Head of caudate nucleus (tissue), 42 donors: ENCODE measurements around the gene PDE4B.

Source experiments
- DNase-seq, 42 donors: peaks; one replicate each; pipeline versions ENCODE4 v3.0.0 to v3.0.0-alpha.2; 2020 to 2021; ENCODE audit warnings: mixed read lengths in 7 of 42
- intact Hi-C: fragments of 100-400 bp; cut with DNase I; formaldehyde crosslinking; loops from one replicate; pipeline ENCODE4 v1.15.0; 2022

The PDE4B gene

DNA sequence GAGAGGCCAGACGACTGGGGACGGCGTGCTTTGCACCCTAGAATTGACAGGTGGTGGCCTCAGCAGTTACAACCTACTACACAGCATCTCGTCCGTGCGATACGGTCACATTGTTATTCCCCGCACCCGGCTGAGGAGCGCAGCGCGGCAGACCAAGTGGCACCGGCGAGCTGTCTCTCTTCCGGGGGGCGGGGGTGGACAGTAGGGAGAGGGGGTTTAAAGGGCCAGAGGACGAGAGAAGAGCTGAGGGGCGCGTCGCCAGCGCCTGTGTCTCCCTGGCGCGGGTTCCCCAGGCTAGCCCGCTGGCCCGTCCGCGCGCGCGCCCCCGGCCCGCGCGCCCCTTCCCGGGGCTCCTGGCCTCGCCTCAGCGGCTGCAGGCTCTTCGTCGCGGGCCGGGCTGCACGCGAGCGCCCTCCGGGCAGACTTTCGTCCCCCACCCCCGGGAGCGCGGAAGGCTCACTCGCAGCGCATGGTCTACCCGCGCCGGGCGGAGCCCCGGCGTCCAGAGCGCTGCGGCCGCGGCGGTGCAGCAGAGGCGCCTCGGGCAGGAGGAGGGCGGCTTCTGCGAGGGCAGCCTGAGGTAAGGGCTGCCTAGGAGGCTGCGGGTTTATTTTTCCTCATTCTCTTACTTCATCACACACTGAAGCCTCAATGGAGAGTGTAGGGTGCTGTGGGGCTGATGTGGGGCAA lies at the start of gene PDE4B:
PDE4B (plus strand) TSS at position 227 of the 690 bp plus-strand sequence.
- DNase-seq = peak in 36 of 42 donors; percentile 3 to 60 (median 29)
- intact Hi-C loops = no loop called here

DNA sequence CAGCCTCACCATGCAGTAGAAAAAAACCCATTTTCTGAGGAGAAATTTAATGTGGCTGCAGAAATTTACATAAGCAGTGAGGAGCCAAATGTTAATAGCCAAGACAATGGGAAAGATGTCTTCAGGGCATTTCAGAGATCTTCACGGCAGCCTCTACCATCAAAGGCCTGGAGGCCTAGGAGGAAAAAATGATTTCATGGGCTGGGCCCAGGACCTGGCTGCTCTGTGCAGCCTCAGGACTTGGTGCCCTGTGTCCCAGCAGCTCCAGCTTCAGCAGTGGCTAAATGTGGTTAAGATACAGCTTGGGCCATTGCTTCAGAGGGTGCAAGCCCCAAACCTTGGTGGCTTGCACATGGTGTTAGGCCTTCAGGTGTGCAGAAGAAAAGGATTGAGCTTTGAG lies 48.0 kb upstream of the PDE4B start:
- intact Hi-C loops = no loop called here
- DNase-seq = no peak

- intact Hi-C loops = no loop called here
- peak in 2 of 42 donors; percentile 2 to 10 for DNase-seq
These were observed 40.7 kb upstream of the PDE4B start for GRCh38 chr1:65751961-65752360.

DNA sequence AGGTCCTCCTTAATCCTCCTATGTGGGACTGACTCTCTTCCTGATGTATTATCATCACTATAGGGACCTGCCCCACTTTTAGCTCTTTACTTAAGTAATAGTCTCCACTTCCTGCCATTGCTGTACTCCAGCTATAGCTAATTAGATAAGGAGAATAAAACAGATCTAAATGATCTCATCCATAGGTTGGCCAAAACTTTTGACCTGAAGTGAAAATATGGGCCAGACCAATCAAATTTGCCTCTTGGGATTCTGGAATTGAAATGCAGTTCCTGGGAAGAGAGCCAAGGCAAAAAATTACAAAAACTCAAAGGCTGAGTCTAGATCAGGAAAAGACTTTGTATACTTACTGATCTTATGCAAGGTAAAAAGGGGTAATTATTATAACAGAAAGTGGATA lies 36.1 kb upstream of the PDE4B start:
- DNase-seq = no peak
- intact Hi-C loops = no loop called here

- intact Hi-C loops = no loop called here
- DNase-seq = no peak
These were observed 35.2 kb upstream of the PDE4B start for GRCh38 chr1:65757531-65757930.

GRCh38 chr1:65758128-65758527 lies 34.6 kb upstream of the PDE4B start:
- DNase-seq = no peak
- intact Hi-C loops = no loop called here

DNA sequence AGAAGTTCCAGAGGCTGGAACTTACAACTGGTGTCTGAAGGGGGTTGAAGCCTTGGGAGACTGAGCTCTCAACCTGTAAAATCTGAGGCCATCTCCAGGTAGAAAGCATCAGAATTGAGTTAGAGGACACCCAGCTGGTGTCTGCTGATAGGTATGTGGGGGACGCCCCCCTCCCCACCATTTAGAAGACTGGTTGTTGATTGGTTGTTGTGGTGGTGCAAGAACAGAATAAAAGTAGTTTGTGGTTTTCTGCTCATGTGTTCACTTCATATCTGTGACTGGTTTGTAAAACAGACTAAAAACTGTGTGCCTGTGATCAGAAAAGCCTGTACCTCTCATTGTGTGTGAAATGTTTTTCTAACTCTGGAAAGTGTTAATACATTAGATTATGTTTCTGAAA lies 33.2 kb upstream of the PDE4B start:
- DNase-seq = no peak
- intact Hi-C loops = no loop called here

DNA sequence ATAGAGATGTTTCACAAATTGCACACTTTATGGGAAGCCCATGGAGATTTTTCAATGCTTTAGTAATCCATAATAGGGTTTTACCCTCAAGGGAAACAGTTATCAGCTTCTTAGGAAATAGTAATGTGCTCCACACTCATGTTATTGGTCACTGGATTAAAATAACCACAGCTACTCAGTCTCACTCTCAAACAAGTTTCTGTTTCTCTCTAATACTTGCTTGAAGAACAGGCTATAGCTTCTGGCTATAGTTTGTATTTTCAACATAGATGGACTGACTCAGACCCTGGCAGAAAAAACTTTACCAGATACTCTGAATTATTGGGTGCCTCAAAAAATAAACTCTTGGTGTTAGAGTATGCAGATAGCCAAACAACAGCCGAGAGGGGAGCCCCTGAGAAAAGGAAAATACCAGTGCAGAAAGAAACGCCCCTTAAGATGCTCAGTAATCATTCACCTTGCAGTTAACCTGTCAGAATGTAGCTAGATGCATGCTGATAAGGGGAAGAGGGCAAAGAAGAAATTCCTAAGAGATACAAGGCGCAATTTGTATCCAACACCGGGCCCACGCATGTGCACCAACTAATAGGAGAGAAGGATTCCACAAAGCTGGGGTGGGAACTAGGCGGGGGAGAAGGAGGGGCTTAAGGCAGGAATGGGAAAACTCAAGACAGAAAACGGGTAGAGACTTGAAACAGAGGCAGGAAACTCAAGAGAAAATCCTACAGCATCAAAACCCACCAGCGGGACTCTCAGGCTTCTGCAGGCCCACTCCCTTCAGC lies 30.4 kb upstream of the PDE4B start:
- no peak for DNase-seq

DNA sequence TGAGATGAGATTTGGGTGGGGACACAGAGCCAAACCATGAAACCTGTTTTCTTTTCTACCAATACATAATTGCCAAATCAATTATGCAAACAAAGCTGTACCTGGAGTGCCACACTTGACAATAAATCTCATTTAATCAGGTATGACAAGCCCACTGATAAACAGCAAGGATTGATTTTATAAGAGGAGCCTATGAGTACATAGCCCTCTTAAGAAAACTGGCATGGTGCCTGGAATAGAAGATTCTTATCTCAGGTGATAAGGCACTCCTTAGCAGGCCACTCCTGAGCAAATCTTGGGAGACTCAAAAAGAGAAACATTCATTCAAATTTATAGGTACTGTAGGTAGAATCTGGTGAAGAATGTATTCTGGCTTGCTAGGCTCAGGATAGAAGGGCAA lies 28.6 kb upstream of the PDE4B start:
- DNase-seq = no peak
- intact Hi-C loops = no loop called here

More for the DNA sequence above, 30.4 kb upstream of the PDE4B start:
- intact Hi-C loops = no loop called here

DNA sequence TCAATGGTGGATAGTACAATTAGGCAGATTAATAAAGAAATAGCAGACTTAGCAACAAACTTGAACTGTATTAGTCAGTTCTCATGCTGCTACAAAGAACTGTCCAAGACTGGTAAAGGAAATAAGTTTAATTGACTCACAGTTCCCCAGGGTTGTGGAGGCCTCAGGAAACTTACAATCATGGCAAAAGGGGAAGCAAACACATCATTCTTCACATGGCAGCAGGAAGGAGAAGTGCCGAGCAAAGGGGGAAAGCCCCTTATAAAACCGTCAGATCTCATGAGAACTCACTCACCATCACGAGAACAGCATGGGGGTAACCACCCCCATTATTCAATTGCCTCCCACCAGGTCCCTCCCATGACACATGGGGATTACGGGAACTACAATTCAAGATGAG lies 27.1 kb upstream of the PDE4B start:
- intact Hi-C loops = no loop called here
- no peak for DNase-seq

- no peak for DNase-seq
- intact Hi-C loops = no loop called here
These were observed 23.1 kb upstream of the PDE4B start for GRCh38 chr1:65769636-65770035.

DNA sequence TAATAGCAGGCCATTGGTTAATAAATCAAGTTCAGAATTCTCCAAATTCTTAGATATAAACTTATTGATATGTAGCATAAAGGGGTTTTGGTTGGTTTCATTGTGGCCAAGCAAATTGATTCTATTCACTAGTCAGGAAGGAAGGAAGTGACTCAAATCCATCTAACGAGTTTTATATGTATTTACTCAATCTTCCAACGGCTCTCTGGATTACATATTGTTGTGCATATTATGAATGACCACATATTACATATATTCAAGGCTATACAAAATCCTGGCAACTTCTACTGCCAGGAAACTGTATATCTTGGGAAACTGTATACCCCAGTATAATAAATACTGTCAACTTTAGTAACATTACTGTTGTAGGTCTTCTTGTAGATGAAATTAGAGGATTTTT lies 20.1 kb upstream of the PDE4B start:
- intact Hi-C loops = no loop called here
- no peak for DNase-seq

- DNase-seq = no peak
- intact Hi-C loops = no loop called here
These were observed 19.1 kb upstream of the PDE4B start for GRCh38 chr1:65773391-65774123.

DNA sequence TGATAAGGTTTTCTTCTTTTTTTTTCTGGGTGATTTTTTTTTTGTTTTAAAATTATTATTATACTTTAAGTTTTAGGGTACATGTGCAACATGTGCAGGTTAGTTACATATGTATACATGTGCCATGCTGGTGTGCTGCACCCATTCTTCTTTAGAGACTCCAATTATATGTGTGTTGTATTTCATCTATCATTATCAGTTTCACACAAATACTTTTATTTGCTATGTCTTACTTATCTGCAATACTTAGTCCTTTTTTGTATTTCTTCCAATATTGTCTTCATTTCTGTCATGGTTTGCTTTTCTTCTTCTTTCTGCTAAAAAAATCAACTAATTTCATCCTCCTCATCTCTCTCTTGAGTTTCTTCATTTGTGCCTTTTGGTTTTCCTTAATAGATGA lies 3.9 kb upstream of the PDE4B start:
- intact Hi-C loops = no loop called here

GRCh38 chr1:65791396-65791795 lies 1.3 kb upstream of the PDE4B start:
- intact Hi-C loops = no loop called here
- no peak for DNase-seq

More for the DNA sequence above, 3.9 kb upstream of the PDE4B start:
- DNase-seq = no peak

- DNase-seq = peak in 37 of 42 donors; percentile 7 to 59 (median 28)
These were observed 660 bp upstream of the PDE4B start for GRCh38 chr1:65791801-65792668.

GRCh38 chr1:65793359-65793732 lies 651 bp downstream of the PDE4B start:
- DNase-seq = peak in 24 of 42 donors; percentile 3 to 46 (median 19)
- intact Hi-C loops = no loop called here

More at GRCh38 chr1:65791801-65792668, 660 bp upstream of the PDE4B start:
- intact Hi-C loops = no loop called here

- DNase-seq = no peak
- intact Hi-C loops = no loop called here
These were observed 2.6 kb downstream of the PDE4B start for GRCh38 chr1:65795311-65795710.

DNA sequence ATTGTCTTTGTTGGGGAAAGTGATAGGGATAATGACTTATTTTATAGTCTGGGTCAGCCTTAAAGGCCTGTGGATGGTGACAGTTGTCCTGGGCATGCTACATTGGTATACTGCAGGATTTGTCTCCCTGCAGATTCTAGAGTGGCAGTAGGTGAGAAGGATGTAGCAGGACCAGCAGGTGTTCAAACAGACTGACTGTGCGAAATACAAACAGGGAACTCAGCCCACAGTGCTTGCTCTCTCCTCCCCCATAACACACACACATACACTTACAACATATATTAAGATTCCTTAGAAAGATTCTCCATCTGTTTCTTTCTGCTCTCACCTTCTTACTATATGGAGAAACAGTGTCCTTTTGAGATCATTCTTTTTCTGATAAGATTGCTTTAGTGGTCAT lies 6.9 kb downstream of the PDE4B start:
- intact Hi-C loops = no loop called here
- DNase-seq = no peak
